Heart right ventricle (tissue), 16 donors: ENCODE measurements around the gene ARF1. TPM values are rescaled to one million over a fixed set of nuclear protein-coding genes. Genes with fewer than 3 reads are reported as not detected.

Experiments used
- ATAC-seq, 8 donors: fragments of 200-7000 bp; cut with Tn5 transposase; one replicate each; pipeline ENCODE4 v1.9.1; 2020; ENCODE audit warnings: mild to moderate bottlenecking in 8 of 8, moderate library complexity in 8 of 8, moderate number of reproducible peaks in 1 of 8
- DNase-seq, 2 donors: peaks; one replicate each; pipeline ENCODE4 v3.0.0-alpha.2; 2020
- H3K27ac ChIP-seq, 10 donors: fragments of 200-600 bp; sonication (generic) in 2 of 10; one replicate each; pipeline versions ENCODE4 v1.5.0 to v1.8.0; 2020 to 2022; ENCODE audit warnings: mild to moderate bottlenecking in 3 of 10
- H3K27me3 ChIP-seq, 7 donors: fragments of 200-600 bp; one replicate each; pipeline ENCODE4 v1.8.0; 2021 to 2022; ENCODE audit warnings: mild to moderate bottlenecking in 2 of 7
- H3K36me3 ChIP-seq, 9 donors: fragments of 200-600 bp; sonication (generic) in 1 of 9; one replicate each; pipeline versions ENCODE4 v1.5.0 to v1.8.0; 2020 to 2022; ENCODE audit warnings: mild to moderate bottlenecking in 2 of 9
- H3K4me1 ChIP-seq, 9 donors: fragments of 200-600 bp; sonication (generic) in 1 of 9; one replicate each; pipeline versions ENCODE4 v1.5.0 to v1.8.0; 2020 to 2022; ENCODE audit warnings: mild to moderate bottlenecking in 4 of 9
- H3K4me3 ChIP-seq, 10 donors: fragments of 200-600 bp; sonication (generic) in 2 of 10; one replicate each; pipeline versions ENCODE4 v1.5.0 to v1.8.0; 2020 to 2022; ENCODE audit warnings: mild to moderate bottlenecking in 7 of 10, moderate library complexity in 2 of 10
- H3K9me3 ChIP-seq, 11 donors: fragments of 200-600 bp in 10 of 11; sonication (generic) in 2 of 11; one replicate each; pipeline versions ENCODE4 v1.5.0 to v1.8.0; 2013 to 2022; ENCODE audit warnings: mild to moderate bottlenecking in 2 of 11, control low read depth in 1 of 11, moderate library complexity in 1 of 11
- WGBS, 2 donors: extraction: QIAGEN DNeasy Blood & Tissue Kit; methylation state at CpG; one replicate each; pipeline ENCODE4 v1.1.7; 2013; ENCODE audit warnings: inconsistent platforms in 1 of 2; 5-methylcytosine and 5-hydroxymethylcytosine counted together
- intact Hi-C, 10 donors: fragments of 100-400 bp; cut with DNase I; formaldehyde crosslinking; loops; one replicate each; pipeline versions ENCODE4 v1.11.1 to v1.14.2; 2022
- polyA plus RNA-seq, 2 donors: library from polyadenylated mRNA; stranded (reverse); fragments of 200-250 nt; gene quantifications; one replicate each; pipeline ENCODE4 v1.2.3, GENCODE V29; 2013
- total RNA-seq, 10 donors: library from RNA; stranded (reverse); fragmentation: NEBNext Ultra II Directional in 3 of 10; extraction: Animal tissue kit (Norgen Biotek cat#: 25700) in 3 of 10; gene quantifications; one replicate each; pipeline versions ENCODE4 v1.2.1 to v1.2.4, GENCODE V29; 2021 to 2023
- TF ChIP-seq, protein P1 (sequence below), 9 donors: fragments of 200-600 bp; sonication (generic) in 2 of 9; IDR thresholded peaks; one replicate each; pipeline versions ENCODE4 v1.5.0 to v1.8.0; 2021 to 2022; ENCODE audit warnings: antibody characterized with exemption in 9 of 9, mild to moderate bottlenecking in 5 of 9, moderate library complexity in 1 of 9
- donor health status: Arrhythmogenic right ventricular cardiomyopathy.
- donor health status: ischemic (EF 13 %, LVEDD 7.1; RV severe dilation, severe dysfunction).
- donor health status: healthy with polysubstance abuse.
- donor health status: DM: no; HTN: yes; CAD: no.
- donor health status: DM: no; HTN: no; CAD: no.
- donor health status: ischemic (EF 25% LVEDD 6.9; RV normal size, moderate dysfunction).
- donor health status: ischemic (EF 25% LVEDD 5.7; RV mildly dilated, moderate dysfunction).
- donor health status: healthy.
- donor health status: DM: yes; HTN: yes; CAD: no.
- donor health status: Ischemic cardiomyopathy.
- donor health status: ischemic (EF 35%, LVEDD 5.7; RV mildly dilated, moderate dysfunction).
- donor health status: nonischemic (EF 11% LVEDD 7.7; RV severe dilation, severe dysfunction).
- donor health status: DM: yes; HTN: yes; CAD: no.
- donor health status: PGD.
- donor health status: ischemic (EF 29% LVEDD 5.4; RV normal size, mild dysfunction).
- donor health status: nonischemic (EF 23%, LVEDD 6.1; RV moderate dilation, normal function).

ARF1 gene
- total and polyA plus RNA-seq, 12 donors, result 204 to 498 (median 338) TPM

DNA sequence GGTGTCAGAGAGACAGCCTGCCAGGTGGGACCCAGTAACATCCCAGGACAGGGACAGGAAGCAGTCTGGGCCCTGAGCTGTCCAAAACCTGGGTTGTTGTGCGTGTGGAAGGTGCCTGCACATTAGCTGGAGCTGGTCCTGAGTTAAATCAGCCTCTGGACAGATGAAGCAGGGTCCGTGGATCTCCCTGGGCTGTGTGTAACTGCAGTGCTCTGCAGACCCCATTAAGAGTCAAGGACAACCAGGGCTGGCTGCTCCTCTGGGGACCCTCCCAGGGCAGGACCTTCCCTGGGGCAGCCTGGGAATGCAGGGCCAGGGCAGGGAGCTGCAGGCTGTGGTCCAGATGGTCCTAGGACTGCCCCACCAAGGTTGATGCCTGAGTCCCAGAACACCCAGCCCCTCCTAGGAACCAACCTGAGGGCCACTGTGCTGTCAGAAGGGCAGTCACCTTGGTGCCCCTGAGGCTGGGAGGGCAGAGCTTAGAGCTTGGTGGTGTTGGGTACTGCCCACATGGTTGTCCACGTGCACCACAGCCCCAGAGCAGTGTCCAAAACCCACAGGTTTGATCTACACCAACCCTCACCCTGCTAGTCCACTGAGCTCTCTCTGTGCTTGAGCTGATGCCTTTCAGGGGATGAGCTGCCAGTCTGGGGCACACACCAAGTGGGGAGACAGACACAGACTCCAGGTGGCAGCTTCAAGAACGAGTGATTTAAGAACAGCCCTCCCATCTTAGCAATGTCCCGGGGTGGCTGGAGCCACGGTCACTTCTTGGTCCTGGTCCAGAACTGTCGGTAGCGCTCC is 23.7 kb downstream of the ARF1 start:
- Histone ChIP-seq H3K4me3 (no peak overlapping the region), H3K36me3 (peaks cover 0 to 32% (median 10%) of the 10 kb centered on the region in 9 donors), H3K27me3 (no peaks in the 10 kb centered on the region), H3K27ac (no peak overlapping the region), H3K9me3 (no peaks in the 10 kb centered on the region), H3K4me1 (peaks cover 19 to 59% (median 47%) of the 10 kb centered on the region in 9 donors)
- peak in 1 of 2 donors; percentile 10 for DNase-seq
- TF ChIP-seq, protein P1, sequence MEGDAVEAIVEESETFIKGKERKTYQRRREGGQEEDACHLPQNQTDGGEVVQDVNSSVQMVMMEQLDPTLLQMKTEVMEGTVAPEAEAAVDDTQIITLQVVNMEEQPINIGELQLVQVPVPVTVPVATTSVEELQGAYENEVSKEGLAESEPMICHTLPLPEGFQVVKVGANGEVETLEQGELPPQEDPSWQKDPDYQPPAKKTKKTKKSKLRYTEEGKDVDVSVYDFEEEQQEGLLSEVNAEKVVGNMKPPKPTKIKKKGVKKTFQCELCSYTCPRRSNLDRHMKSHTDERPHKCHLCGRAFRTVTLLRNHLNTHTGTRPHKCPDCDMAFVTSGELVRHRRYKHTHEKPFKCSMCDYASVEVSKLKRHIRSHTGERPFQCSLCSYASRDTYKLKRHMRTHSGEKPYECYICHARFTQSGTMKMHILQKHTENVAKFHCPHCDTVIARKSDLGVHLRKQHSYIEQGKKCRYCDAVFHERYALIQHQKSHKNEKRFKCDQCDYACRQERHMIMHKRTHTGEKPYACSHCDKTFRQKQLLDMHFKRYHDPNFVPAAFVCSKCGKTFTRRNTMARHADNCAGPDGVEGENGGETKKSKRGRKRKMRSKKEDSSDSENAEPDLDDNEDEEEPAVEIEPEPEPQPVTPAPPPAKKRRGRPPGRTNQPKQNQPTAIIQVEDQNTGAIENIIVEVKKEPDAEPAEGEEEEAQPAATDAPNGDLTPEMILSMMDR (IDR thresholded peaks at IDR 0.05), result no peak
- WGBS, 2 donors, result 83% methylated on average over 8 of the region's 8 CpGs
- intact Hi-C loops, result no loop called here
- no peak for ATAC-seq

DNA sequence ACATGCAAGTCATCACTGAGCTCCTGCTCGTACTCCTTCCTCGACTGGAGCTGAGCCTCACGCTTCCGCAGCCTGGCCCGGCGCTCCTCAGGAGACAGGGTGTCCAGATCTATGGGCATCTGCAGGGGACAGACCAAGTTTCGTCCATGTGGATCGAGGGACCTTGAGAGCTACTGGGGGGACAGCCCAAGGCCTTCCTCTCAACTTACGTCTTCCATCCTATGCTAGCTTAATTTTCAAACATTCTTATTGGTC is 24.2 kb downstream of the ARF1 start:
- Histone ChIP-seq H3K9me3 (no peaks in the 10 kb centered on the region), H3K27ac (no peak overlapping the region), H3K27me3 (no peaks in the 10 kb centered on the region), H3K4me1 (peaks cover 19 to 53% (median 43%) of the 10 kb centered on the region in 9 donors), H3K36me3 (peaks cover 0 to 27% (median 10%) of the 10 kb centered on the region in 9 donors), H3K4me3 (no peak overlapping the region)
- DNase-seq (peak in 1 of 2 donors; percentile 10), ATAC-seq (no peak)
- 87% methylated on average over 9 of the region's 9 CpGs for WGBS, 2 donors
- intact Hi-C loops, result no loop called here
- TF ChIP-seq, protein P1 (IDR thresholded peaks at IDR 0.05), result no peak

DNA sequence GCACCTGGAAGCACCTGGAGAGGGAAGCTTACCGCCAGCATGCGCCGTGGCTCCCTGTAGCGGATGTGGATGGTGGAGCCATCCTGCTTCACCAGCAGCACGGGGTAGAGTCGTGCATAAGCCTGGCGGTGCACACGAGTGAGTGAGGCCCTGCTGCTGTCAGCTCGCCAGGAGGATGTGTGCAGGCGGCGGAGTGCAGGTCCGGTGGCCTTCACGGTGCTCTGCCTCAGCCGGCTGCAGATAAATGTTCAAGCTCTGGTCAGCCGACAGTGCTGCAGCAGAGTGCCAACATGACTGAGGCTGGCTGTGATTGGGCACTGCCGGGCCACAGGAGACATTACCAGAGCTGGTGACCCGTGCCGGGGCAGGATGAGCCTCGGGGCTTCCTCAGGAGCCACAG is 25.1 kb downstream of the ARF1 start:
- intact Hi-C loops, result no loop called here
- TF ChIP-seq, protein P1 (IDR thresholded peaks at IDR 0.05), result no peak
- 88 to 90% methylated on average over 19 of the region's 19 CpGs for WGBS, 2 donors
- ATAC-seq (no peak), DNase-seq (peak in 1 of 2 donors; percentile 17)
- no peaks in the 10 kb centered on the region for H3K9me3 ChIP-seq
- peaks cover 0 to 27% (median 10%) of the 10 kb centered on the region in 9 donors for H3K36me3 ChIP-seq
- H3K27me3 ChIP-seq, result no peaks in the 10 kb centered on the region
- no peak overlapping the region for H3K27ac ChIP-seq
- peaks cover 12 to 45% (median 34%) of the 10 kb centered on the region in 9 donors for H3K4me1 ChIP-seq
- peak overlapping the region in 1 of 10 donors; percentile 97 for H3K4me3 ChIP-seq

DNA sequence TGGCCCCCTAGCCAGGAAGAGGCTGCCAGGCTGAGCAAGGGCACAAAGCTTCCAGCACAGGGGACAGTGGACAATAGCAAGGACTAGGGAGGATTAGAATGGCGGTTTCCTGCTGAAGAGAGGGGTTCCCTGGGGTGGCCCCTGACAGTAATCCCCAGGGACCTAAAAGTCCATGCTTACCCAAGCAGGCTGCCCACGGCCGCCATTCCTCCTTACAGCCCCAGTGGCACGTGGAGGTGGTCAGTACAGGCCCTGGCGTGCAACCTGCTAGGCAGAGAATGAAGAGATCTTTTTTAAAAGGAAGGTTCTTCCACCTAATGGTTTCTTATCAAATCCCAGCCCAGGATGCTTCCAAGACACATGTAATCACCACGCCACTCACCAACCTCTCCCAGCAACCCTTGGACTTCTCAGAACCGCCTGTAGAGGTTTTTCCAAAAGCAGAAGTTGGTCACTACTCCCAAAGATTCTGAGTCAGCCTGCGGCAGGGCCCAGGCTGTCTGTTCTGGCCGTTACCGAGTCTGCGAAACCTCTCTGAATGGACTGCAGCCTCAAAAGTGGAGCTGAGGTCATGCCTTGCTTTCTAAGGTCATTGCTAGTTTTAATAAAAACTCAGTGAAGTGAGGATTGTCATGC is 25.7 kb downstream of the ARF1 start:
- intact Hi-C loops, result no loop called here
- WGBS, 2 donors, result 78 to 80% methylated on average over 11 of the region's 11 CpGs
- no peak for ATAC-seq

More for the DNA sequence above, 25.7 kb downstream of the ARF1 start:
- Histone ChIP-seq H3K27ac (peak overlapping the region in 8 of 10 donors; percentile 76 to 96 (median 89)), H3K9me3 (no peaks in the 10 kb centered on the region), H3K27me3 (no peaks in the 10 kb centered on the region), H3K4me1 (peaks cover 12 to 45% (median 34%) of the 10 kb centered on the region in 9 donors), H3K36me3 (peaks cover 0 to 27% (median 10%) of the 10 kb centered on the region in 9 donors), H3K4me3 (peak overlapping the region in 9 of 10 donors; percentile 82 to 99 (median 95))
- no peak for DNase-seq
- TF ChIP-seq, protein P1 (IDR thresholded peaks at IDR 0.05), result no peak
